SK-N-SH treated with all-trans-retinoic acid at 6 μM for 48 hours (cell line): Measurements from ENCODE around the gene TREX2.

ENCODE experiments used
- TCF4 ChIP-seq: fragments of 250-450 bp; sonication (Bioruptor Pico); IDR thresholded peaks from 2 replicates; pipeline ENCODE4 v1.8.0; 2021; ENCODE audit warnings: mild to moderate bottlenecking, moderate library complexity, borderline replicate concordance
- TF ChIP-seq, protein P1 (sequence below): fragments of 250-450 bp; sonication (Bioruptor Pico); IDR thresholded peaks from 2 replicates; pipeline ENCODE4 v1.8.0; 2020; ENCODE audit warnings: mild to moderate bottlenecking, moderate library complexity, borderline replicate concordance

DNA sequence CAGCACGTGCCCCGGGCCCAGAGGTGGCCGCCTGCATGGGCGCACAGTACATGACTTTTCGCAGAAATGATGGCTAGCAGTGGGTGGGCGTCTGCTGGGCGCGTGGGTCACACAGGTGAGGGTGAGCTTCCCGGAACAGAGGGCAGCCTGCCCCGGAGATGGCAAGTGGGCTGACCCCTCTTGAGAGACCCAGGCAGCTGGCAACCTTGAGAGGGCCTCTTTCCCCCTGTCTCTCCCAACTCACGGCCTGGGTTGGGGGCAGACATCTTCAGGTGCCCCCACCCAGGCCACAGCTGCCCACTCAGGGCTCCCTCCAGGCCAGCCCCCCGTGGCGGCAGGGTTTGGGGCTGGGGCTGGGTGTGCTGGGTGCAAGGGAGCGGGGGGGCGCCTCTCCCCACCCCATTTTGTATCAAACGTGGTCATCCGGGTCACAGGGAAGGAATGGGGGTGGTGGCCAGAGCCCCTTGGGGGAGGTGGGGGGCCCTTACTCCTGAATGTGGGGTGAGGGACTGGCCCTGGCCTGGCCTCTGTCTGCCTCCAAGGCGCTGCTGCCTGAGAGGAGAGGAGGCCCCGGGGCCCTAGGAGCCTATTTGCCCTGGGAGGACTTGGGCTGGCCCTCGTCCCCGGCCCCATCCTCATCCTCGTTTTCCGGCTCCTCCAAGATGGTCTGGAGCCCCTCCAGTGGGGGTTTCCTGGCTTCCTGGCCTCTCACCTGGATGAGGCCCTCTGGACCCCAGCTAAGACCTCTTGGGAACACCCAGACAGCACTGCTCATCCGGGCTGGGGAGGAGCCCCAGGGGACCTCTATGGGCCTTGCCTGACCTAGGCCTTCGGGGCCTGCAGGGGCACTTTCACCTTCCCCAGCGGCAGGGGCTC is 49.3 kb downstream of the TREX2 start:
- no peak for TF ChIP-seq TCF4 (CRISPR knock-in tag)
- TF ChIP-seq, protein P1, sequence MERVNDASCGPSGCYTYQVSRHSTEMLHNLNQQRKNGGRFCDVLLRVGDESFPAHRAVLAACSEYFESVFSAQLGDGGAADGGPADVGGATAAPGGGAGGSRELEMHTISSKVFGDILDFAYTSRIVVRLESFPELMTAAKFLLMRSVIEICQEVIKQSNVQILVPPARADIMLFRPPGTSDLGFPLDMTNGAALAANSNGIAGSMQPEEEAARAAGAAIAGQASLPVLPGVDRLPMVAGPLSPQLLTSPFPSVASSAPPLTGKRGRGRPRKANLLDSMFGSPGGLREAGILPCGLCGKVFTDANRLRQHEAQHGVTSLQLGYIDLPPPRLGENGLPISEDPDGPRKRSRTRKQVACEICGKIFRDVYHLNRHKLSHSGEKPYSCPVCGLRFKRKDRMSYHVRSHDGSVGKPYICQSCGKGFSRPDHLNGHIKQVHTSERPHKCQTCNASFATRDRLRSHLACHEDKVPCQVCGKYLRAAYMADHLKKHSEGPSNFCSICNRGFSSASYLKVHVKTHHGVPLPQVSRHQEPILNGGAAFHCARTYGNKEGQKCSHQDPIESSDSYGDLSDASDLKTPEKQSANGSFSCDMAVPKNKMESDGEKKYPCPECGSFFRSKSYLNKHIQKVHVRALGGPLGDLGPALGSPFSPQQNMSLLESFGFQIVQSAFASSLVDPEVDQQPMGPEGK (CRISPR knock-in tag) = no peak
